ENCODE results near the gene EFNA5.
A peak's percentile ranks its signal among the peaks of the same experiment; 100 is the strongest.

EFNA5 gene

GRCh38 chr5:107560377-107560776 is 110.4 kb downstream of the EFNA5 start:
- H3K36me3 ChIP-seq (ENCODE audit: control insufficient read depth in 2 of 2, insufficient read depth in 1 of 2, low read length in 2 of 2): no peaks in the 10 kb centered on the region
- H3K4me3 ChIP-seq (ENCODE audit: low read depth, low read length): no peak overlapping the region
- TF ChIP-seq ZNF132 (tag by site-specific recombination; IDR thresholded peaks at IDR 0.05; ENCODE audit: borderline replicate concordance) (no peak), MZF1 (tag by site-specific recombination; IDR thresholded peaks at IDR 0.05; ENCODE audit: borderline replicate concordance) (peak; percentile 69; the same call in 1 of the 2 replicates), SCRT2 (tag by site-specific recombination; IDR thresholded peaks at IDR 0.05) (0 out of 2 replicates have a peak, but pooled peaks have one; percentile 16)
- H3K27ac ChIP-seq (ENCODE audit: extremely low read depth, low read depth, low read length): no peak overlapping the region
- H3K9me3 ChIP-seq (ENCODE audit: control insufficient read depth, insufficient read depth, low read depth, low read length): no peaks in the 10 kb centered on the region; the same call in 1 of the 2 replicates
- peaks cover 32% of the 10 kb centered on the region for H3K4me1 ChIP-seq (ENCODE audit: control insufficient read depth, insufficient read depth, low read length)
- ChIA-PET CTCF (interaction anchor here (1.3 kb wide), 1 partner anchor 11 kb away, joined by 8 read pairs; no protein-coding TSS in a partner anchor), POLR2A (no interaction called here)

GRCh38 chr5:107558823-107559375 is 111.8 kb downstream of the EFNA5 start:
- H3K9me3 ChIP-seq (ENCODE audit: control insufficient read depth, insufficient read depth, low read depth, low read length): no peaks in the 10 kb centered on the region; the same call in 1 of the 2 replicates
- H3K36me3 ChIP-seq (ENCODE audit: control insufficient read depth in 2 of 2, insufficient read depth in 1 of 2, low read length in 2 of 2): no peaks in the 10 kb centered on the region
- peaks cover 18% of the 10 kb centered on the region for H3K4me1 ChIP-seq (ENCODE audit: control insufficient read depth, insufficient read depth, low read length)
- CTCF ChIA-PET: interaction anchor here (0.6 to 1.0 kb wide), 4 partner anchors 10 to 135 kb away, joined by 3 to 6 read pairs (median 4); no protein-coding TSS in a partner anchor
- POLR2A ChIA-PET: no interaction called here
- no peak overlapping the region for H3K27ac ChIP-seq (ENCODE audit: extremely low read depth, low read depth, low read length)
- TF ChIP-seq PRDM6 (tag by site-specific recombination; IDR thresholded peaks at IDR 0.05) (peak; percentile 13; the same call in 1 of the 2 replicates), ZNF48 (tag by site-specific recombination; IDR thresholded peaks at IDR 0.05) (no peak)
- no peak overlapping the region for H3K4me3 ChIP-seq (ENCODE audit: low read depth, low read length)

GRCh38 chr5:107557051-107557658 is 113.6 kb downstream of the EFNA5 start:
- Histone ChIP-seq H3K4me3 (ENCODE audit: low read depth, low read length) (no peak overlapping the region), H3K27ac (ENCODE audit: extremely low read depth, low read depth, low read length) (no peak overlapping the region), H3K36me3 (ENCODE audit: control insufficient read depth in 2 of 2, insufficient read depth in 1 of 2, low read length in 2 of 2) (no peaks in the 10 kb centered on the region), H3K9me3 (ENCODE audit: control insufficient read depth, insufficient read depth, low read depth, low read length) (no peaks in the 10 kb centered on the region; the same call in 1 of the 2 replicates), H3K4me1 (ENCODE audit: control insufficient read depth, insufficient read depth, low read length) (peaks cover 27% of the 10 kb centered on the region)
- ChIA-PET CTCF (interaction anchor here (0.7 to 1.7 kb wide), 2 partner anchors 15 to 68 kb away, joined by 3 to 5 read pairs; no protein-coding TSS in a partner anchor), POLR2A (interaction anchor here (0.7 to 1.4 kb wide), 3 partner anchors 14 to 115 kb away, joined by 3 to 4 read pairs (median 3); no protein-coding TSS in a partner anchor)
- TF ChIP-seq TRIM28 (IDR thresholded peaks at IDR 0.05; ENCODE audit: borderline replicate concordance, low read length) (0 out of 2 replicates have a peak, but pooled peaks have one; percentile 17), SCRT1 (tag by site-specific recombination; IDR thresholded peaks at IDR 0.05; ENCODE audit: borderline replicate concordance) (no peak), ZNF426 (tag by site-specific recombination; IDR thresholded peaks at IDR 0.05) (no peak), ZNF843 (tag by site-specific recombination; IDR thresholded peaks at IDR 0.05) (0 out of 2 replicates have a peak, but pooled peaks have one; percentile 20), PRDM6 (tag by site-specific recombination; IDR thresholded peaks at IDR 0.05) (peak; percentile 88), SP7 (tag by site-specific recombination; IDR thresholded peaks at IDR 0.05) (peak; percentile 89), GLIS1 (tag by site-specific recombination; IDR thresholded peaks at IDR 0.05) (peak; percentile 97), ZNF366 (tag by site-specific recombination; conservative IDR thresholded peaks at IDR 0.05) (peak; percentile 69), ZBTB17 (tag by site-specific recombination; IDR thresholded peaks at IDR 0.05) (peak; percentile 36; the same call in 1 of the 2 replicates), ZSCAN16 (tag by site-specific recombination; IDR thresholded peaks at IDR 0.05) (peak; percentile 100), ZNF664 (tag by site-specific recombination; IDR thresholded peaks at IDR 0.05) (peak; percentile 84), IKZF3 (tag by site-specific recombination; IDR thresholded peaks at IDR 0.05) (0 out of 2 replicates have a peak, but pooled peaks have one; percentile 28), FEZF1 (tag by site-specific recombination; IDR thresholded peaks at IDR 0.05) (peak; percentile 36; the same call in 1 of the 2 replicates), ZIC2 (tag by site-specific recombination; IDR thresholded peaks at IDR 0.05) (peak; percentile 5; the same call in 1 of the 2 replicates), ZNF2 (tag by site-specific recombination; IDR thresholded peaks at IDR 0.05) (0 out of 2 replicates have a peak, but pooled peaks have one; percentile 17), ZBTB48 (tag by site-specific recombination; IDR thresholded peaks at IDR 0.05) (peak; percentile 31; the same call in 1 of the 2 replicates), EGR2 (tag by site-specific recombination; IDR thresholded peaks at IDR 0.05; ENCODE audit: low read depth) (peak; percentile 98), MYNN (tag by site-specific recombination; IDR thresholded peaks at IDR 0.05; ENCODE audit: borderline replicate concordance) (no peak), HIC1 (tag by site-specific recombination; IDR thresholded peaks at IDR 0.05) (0 out of 2 replicates have a peak, but pooled peaks have one; percentile 25), ZNF600 (tag by site-specific recombination; IDR thresholded peaks at IDR 0.05) (no peak), ZSCAN30 (tag by site-specific recombination; IDR thresholded peaks at IDR 0.05) (no peak)

Measured in HEK293 (cell line).